HG03108 (cell line): ENCODE data around the gene ACSL4.
"Not testable (repeated sequence)": the region's sequence is repeated elsewhere in the genome, so short reads cannot be mapped to it uniquely, and the experiment has no call there.

Experiments
- ATAC-seq: cut with Tn5 transposase; IDR thresholded peaks from one replicate; pipeline ENCODE4 v1.9.1; 2021; ENCODE audit warnings: moderate library complexity; ENCODE audit not compliant: unreplicated experiment

The ACSL4 gene

DNA sequence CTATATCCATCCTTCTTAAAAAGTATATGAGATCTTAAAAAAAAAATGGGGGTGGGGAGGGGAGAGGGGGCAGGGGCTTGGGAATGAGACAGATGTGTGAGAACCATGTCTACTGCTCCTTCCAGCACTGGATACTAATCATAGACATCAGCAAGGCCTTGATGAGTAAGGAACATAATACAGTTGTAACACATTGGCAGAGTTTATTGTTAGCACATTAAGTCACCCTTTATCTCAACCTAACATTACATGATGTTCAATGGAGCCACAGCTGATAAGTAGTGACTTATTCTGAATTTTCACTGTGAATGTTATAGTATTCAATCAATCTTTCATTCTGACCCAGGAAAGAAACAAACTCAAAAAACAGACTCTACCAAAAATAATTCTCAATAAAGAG lies 60.8 kb downstream of the ACSL4 start:
- no peak for ATAC-seq

DNA sequence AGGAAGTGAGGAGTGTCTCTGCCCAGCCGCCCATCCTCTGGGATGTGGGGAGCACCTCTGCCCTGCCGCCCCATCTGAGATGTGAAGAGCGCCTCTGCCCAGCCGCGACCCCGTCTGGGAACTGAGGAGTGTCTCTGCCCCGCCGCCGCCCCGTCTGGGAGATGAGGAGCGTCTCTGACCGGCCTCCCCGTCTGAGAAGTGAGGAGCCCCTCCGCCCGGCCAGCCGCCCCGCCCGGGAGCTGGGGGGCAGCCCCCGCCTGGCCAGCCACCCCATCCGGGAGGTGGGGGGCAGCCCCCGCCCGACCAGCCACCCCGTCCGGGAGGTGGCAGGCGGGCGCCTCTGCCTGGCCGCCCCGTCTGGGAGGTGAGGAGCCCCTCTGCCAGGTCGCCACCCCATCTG lies 61.9 kb downstream of the ACSL4 start:
- not testable (repeated sequence) for ATAC-seq

DNA sequence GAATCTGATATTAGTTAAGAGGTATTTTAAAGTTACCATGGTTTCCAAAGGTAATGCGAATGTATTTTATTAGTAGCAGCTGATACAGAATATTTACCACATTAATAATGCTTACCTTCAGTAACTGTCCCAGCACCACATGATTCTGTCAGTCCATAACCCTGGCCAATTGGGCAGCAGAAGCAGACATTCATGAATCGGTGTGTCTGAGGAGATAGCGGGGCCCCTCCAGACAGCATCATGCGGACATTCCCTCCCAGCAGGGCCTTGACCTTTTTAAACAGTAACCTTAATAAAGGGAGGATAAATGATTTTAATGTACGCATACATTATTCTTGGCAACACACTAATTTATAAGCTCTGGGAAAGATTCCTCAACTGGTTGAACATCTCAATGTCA lies 65.1 kb downstream of the ACSL4 start:
- ATAC-seq = no peak

DNA sequence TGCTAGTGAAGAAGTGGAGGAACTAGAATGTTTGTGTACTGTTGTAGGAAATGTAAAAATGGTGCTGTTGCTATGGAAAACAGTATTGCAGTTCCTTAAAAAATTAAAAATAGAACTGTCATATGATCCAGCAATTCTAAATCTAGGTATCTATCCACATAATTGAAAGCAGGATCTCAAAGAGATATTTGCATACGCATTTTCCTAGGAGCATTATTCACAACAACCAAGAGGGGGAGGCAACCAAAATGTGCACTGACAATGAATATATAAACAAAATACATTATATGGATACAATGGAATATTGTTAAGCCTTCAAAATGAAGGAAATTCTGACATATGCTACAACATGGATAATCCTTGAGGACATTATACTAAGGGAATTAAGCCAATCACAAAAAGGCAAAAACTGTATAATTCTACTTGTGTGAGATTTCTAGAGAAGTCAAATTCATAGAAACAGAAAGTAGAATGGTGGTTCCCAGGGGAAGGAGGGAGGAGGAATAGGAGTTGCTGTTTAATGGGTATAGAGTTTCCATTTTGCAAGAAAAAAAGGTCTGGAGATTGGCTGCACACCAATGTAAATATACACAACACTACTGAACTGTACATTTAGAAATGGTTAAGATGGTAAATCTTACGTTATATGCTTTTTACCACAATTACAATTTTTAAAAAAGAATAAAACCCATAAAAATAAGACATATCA lies 72.5 kb downstream of the ACSL4 start:
- ATAC-seq = no peak

DNA sequence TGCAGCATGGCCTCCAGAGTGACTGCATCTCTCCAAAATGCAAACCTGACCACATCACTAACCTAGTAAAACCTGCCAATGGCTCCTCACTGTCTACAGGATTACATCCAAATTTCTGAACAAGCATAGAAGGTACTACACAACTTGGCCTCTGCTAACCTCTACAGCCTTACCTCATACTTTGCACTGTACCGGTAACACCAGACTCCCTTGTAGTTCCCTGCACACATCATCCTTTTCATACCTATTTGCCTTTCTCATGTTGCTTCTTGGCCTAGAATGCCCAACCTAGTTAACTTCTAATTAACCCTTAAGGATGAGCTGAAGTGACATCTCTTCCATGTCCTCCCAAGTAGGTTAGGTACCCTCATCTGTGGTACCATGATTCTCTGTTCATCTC lies 74.7 kb downstream of the ACSL4 start:
- ATAC-seq = no peak

DNA sequence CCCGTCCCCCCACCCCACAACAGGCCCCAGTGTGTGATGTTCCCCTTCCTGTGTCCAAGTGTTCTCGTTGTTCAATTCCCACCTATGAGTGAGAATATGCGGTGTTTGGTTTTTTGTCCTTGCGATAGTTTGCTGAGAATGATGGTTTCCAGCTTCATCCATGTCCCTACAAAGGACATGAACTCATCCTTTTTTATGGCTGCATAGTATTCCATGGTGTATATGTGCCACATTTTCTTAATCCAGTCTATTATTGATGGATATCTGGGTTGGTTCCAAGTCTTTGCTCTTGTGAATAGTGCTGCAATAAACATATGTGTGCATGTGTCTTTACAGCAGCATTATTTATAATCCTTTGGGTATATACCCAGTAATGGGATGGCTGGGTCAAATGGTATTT lies 75.7 kb downstream of the ACSL4 start:
- ATAC-seq = not testable (repeated sequence)

DNA sequence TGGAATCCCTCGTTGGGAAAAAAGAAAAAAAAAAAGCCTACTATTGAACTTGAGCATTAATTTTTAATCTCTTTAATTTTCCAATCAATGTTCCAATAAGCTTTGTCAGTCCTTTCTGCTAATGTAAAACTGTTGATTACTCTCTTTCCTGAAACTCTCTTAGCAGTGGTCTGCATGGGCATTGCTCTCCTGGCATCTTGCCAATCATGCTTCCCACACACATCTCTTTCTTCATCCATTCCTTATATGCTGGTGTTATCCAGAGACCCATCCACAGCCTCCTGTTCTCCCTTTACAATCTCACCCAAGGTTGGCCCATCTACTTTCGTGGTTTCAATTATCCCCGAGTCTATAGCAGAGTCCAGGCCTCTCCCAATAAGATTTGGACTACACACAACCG lies 76.3 kb downstream of the ACSL4 start:
- ATAC-seq = no peak

DNA sequence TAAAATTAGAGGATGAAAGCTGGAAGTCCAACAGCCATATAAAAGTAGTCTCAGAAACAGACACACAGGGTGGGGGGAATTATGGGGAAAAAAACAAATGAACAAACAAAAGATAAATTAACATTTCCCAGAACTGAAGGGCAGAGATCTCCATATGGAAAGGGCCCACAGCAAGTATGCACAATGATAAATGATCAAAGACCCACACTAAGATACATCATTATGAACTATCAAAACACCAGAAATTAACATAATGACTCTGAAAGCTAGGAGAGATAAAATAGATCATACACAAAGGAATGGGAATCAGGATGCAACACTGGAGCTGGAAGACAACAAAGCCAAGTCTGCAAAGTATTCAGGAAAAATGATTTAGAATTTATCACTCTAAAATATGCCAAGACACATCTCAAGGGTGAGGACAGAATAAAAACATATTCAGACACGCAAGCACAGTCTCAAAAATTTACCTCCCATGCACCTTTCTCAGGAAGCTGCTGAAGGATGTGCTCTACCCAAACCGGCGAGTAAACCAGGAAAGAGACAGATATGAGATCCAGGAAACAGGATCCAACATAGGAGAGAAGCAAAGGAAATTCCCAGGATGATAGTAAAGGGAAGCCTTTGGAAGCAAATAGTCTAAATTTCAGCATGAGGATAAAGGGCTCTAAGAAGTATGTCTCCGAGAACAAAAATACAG lies 77.4 kb downstream of the ACSL4 start:
- ATAC-seq = no peak

DNA sequence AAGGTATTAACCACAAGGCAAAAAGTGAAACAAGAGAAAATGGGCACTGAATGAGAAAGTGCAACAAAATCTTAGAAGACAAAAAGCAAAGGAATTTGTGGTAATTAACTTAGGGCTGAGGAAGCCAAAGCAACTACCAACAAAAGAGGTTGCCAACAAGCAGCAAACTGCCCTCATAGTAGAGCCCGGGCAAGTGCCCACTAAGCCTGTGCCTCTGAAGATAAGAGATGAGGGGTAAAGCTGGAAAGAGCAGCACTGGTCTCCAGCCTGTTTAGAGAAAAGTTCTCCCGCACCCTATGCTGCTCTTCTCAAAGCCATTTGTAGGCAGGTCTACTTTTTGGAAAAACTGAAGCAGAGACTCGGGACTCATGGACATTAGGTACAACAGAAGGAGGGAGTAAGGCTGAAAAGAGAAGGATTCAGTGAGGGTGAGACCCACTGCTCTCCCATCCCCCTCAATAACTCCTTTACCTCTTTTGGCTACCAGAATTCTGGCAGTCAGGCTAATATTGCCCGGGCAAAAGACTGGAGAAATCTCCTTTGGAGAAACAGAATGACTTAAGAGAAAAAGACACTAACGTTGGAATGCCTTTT lies 78.4 kb downstream of the ACSL4 start:
- no peak for ATAC-seq

DNA sequence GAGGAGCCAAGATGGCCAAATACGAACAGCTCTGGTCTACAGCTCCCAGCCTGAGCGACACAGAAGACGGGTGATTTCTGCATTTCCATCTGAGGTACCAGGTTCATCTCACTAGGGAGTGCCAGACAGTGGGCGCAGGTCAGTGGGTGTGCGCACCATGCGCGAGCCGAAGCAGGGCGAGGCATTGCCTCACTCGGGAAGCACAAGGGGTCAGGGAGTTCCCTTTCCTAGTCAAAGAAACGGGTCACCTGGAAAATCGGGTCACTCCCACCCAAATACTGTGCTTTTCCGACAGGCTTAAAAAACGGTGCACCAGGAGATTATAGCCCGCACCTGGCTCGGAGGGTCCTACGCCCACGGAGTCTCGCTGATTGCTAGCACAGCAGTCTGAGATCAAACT lies 88.4 kb downstream of the ACSL4 start:
- not testable (repeated sequence) for ATAC-seq

DNA sequence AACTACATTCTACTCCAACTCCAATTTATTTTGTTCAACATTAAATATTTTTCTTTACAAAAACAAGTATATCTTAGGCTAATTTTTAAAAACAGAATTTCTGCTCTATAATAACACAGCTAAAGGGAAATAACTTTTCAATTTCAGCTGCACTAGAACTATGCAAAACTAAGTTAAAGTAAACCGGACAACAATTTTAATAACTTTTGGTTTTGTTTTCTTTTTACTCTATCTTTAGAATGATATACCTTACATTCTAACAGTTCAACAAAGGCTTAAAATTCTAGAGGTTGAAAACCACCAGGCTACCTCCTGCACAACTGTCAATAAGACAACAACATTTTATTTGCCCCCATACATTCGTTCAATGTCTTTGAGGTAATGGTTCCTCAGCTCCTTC lies 89.4 kb downstream of the ACSL4 start:
- no peak for ATAC-seq

DNA sequence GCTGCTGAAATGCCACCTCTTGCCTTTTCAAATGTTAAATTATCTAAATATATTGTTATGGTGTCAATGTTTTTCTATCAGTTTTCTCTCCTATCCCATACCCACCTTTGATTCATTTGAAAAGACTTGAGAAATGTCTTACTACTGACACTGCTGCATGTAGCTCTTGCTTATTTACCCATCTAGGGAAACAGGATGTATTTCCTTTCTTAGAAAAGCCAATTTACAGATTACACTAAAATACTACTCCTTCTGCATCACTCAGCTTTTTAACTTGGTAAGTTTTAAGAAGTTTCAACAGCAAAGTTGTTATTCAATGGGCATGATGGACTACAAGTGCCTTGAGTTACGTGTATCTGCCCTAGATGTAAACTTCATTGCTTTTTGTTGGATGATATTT lies 94.9 kb downstream of the ACSL4 start:
- ATAC-seq = no peak

DNA sequence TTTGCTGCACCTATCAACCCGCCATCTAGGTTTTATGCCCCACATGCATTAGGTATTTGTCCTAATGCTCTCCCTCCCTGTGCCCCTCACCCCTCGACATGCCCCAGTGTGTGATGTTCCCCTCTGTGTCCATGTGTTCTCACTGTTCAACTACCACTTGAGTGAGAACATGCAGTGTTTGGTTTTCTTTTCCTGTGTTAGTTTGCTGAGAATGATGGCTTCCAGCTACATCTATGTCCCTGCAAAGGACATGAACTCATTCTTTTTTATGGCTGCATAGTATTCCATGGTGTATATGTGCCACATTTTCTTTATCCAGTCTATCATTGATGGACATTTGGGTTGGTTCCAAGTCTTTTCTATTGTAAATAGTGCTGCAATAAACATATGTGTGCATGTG lies 95.6 kb downstream of the ACSL4 start:
- ATAC-seq = not testable (repeated sequence)

DNA sequence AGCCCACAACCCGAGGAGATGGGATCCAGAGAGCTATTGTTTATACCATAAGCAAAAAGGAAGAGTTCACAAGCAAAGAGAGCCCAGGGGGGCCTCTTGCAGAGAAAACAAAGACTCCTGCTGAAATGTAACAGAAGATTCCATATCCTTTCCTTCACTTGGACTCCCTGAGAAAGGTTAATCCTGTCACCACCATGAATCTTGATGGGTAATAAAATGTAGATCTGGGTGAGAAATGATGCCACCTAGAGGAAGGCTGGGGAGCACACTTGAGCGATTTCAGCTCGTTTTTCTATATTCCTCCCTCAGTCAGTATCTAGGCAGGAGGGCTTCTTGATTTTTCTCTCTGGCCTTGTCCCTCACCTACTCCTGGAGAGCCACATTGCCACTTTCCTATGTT lies 97.9 kb downstream of the ACSL4 start:
- ATAC-seq = no peak

DNA sequence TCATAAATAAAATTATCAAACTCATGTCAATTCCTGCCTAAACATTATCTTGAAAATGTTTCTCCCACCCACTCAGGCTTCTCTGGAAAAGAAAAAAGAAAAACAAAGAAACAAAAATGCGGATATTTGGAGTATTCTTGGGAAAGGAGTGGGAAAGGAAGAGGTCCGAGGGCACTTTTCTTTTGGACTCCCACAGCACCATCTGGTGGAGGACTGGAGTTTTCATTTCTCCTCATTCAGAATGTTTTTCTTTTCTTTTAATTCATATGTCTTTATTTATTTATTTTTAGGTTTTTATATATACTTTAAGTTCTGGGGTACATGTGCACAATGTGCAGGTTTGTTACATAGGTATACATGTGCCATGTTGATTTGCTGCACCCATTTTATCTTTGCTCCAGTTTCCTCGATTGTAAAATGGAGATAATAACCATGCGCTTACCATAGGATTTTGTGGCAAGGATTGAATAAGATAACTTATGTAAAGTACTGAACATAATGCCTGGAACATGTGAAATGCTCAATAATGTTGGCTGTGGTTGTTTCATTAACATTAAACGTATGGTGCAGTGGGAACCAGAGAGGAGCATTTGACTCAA lies 100.1 kb downstream of the ACSL4 start:
- ATAC-seq = no peak

DNA sequence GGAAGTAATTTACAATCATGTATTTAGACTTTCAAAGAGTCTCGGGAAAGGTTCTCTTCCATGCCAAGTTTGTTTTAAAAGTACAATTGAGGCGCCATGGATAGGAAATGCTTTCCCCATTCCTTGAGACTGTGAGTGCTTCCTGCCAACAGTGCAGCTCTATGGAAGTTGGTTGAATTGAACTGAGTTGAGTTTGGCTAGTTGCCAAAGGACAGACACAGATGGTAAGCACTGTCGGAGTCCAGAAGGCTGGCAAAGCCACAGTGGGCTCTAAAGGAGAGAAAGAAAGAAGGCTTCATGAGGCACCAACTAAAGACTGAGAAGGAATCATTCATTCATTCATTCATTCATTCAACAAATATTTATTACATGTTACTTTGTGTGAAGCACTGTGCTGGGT lies 103.7 kb downstream of the ACSL4 start:
- no peak for ATAC-seq

DNA sequence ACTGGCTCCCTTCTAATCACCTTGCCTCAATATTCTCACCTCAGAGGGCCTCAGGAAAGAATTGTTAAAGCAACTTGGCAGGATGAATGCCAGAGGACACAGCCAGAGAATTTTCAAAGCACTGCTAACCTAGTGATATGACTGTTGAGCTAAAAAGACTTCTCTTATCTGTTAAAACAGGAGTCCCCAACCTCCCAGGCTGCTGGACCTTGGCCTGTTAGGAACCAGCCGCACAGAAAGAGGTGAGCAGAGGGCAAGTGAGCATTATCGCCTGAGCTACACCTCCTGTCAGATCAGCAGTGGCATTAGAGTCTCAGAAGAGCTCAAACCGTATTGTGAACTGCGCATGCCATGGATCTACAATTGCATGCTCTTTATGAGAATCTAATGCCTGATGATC lies 106.4 kb downstream of the ACSL4 start:
- no peak for ATAC-seq

DNA sequence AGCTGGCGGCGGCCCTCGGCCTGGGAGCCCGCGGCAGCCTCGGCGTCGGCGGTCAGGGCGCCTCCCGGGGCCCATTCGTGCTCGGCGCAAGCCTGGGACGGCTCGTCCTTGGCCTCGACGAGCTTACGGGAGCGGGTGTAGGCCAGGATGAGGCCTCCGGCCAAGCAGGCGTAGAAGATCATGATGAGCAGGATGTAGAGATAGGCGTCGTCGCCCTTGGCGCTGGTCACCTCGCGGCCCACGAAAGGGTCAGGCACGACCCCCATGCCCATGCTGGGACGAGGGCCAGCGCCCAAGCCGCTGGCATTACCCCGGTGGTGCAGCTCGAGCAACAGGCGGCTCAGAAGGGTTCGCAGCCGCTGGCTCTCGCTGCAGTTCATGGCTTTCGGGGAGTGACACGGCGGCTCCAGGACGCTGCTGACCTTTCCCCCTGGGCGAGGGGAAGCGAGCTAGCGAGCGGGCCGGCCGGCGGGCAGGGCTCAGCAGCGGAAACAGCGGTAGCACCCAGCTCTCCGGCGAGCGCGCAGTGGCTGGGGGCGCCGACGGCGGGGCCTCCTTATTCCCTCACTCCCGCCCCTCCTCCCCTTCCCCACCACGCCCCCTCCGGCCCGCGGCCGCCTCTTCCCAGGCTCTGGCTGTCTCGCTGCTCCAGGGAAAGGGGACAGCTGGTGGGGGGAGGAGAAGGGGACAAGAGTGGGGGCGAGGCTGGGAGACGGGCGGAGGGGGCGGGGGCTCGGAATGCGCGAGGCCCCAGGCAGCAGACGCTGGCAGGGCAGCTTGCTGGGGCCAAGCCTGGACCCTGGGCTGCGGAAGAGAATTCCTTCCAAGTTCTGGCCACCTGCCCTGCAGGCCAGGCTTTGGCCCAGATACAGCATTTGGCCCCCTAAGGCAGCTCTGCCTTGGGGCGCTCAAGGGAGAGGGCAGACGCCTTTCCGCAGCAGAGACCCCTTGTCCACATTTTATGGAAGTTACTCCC lies 108.1 kb downstream of the ACSL4 start, which contains the start of gene KCNE5:
Gene KCNE5, minus strand, starts transcription at position 532 of the 976 bp plus-strand sequence. Its CDS starts 152 bp downstream, at position 380.
- ATAC-seq = no peak

DNA sequence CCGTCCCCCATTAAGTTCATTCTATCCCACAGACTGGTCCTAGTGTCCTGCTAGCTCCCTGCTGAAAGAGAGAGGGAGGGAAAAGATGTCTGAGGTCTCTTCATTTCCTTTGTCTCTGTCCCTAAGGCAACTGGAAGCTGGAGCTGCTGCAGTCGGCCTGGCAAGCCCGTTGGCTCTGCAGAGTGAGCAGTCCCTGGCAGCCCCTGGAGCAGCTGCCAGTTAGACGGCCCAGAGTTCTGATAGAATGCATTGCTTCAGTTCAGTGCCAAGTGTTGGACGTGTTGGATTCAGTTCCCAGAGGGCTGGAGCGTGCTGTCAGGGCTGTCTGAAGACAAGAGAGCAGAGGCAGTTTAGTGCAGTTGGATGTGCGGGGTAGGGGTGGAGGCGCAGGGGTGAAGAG lies 109.1 kb downstream of the ACSL4 start:
- no peak for ATAC-seq

DNA sequence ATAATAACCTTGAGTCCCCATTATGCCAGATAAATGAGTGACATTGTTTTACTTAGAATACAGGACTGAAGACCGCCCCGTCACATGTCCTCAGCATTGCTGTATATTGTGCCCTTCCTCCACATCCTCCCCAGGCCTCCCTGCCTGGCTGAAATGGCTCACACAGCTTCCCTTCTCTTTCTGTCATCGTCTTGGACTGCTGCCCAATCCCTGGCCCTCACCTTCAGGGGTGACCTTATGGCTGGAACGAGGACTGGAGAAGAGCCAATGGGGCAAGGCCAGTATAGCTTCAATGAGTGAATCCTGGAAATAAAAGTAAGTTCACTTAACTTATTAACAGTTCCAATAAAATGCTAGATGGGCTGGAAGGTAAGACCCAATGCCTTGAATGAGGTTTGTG lies 110.8 kb downstream of the ACSL4 start:
- ATAC-seq = no peak

DNA sequence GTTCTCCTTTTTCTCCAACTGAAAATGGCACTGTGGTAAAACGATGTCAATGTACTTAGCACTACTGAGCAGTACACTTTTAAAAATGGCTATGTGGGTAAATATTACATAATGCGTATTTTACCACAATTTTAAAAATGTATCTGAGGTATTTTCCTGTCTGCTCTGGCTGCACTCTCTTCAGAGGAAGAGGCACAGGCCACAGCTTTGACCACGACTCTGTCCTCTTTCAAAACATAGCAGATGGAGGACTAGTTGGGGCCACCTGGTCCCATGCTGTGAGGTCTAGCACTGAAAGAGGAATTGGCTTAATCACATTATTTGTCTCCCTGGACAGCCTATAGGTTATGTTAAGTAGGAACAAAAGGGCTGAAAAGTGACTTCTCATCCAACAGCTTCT lies 113.3 kb downstream of the ACSL4 start:
- no peak for ATAC-seq
